HCT116 (cell line): Measurements from ENCODE around the gene KMT2B. TPM values are rescaled to one million over a fixed set of nuclear protein-coding genes. Genes with fewer than 3 reads are reported as not detected.

Experiments
- ATAC-seq: fragments of 200-7000 bp; cut with Tn5 transposase; 2 replicates; pipeline ENCODE4 v1.9.1; 2020; ENCODE audit warnings: mild to moderate bottlenecking, moderate library complexity
- BruUV-seq: library from RNA; stranded (reverse); fragments of 400-500 nt; replicated peaks from 2 replicates; lab custom pipeline; 2021; lab: Mats Ljungman, UMichigan
- CTCF ChIA-PET: fragments of 300-600 bp; sonication (Branson Sonifier 250); formaldehyde crosslinking; loops from one replicate; lab custom pipeline; 2021; ENCODE audit warnings: antibody characterized with exemption; lab: Charles Lee
- POLR2A ChIA-PET: fragments of 300-600, 350-600 bp; sonication (Branson Sonifier 250); formaldehyde crosslinking; loops from one replicate; lab custom pipeline; 2021; ENCODE audit warnings: antibody characterized with exemption; lab: Charles Lee
- RAD21 ChIA-PET, 2 experiments: fragments of 300-600 bp; sonication (Branson Sonifier 250); formaldehyde crosslinking; loops; one replicate each; lab custom pipeline; 2023; ENCODE audit warnings: low total read pairs in 2 of 2; ENCODE audit not compliant: uncharacterized antibody in 2 of 2, unreplicated experiment in 2 of 2, low non-redundant PET in 1 of 2; lab: Charles Lee
- DNase-seq: peaks from one replicate; pipeline ENCODE4 v3.0.0-alpha.2; 2010; ENCODE audit warnings: low read depth, low spot score
- H2AFZ ChIP-seq: fragments of 200-600 bp; shearing (Covaris generic), sonication (generic); 2 replicates; pipeline ENCODE4 v1.6.1; 2017; ENCODE audit warnings: low read depth, mixed run types, mixed read lengths, antibody characterized with exemption, low read length; ENCODE audit not compliant: poor library complexity, severe bottlenecking
- H3K27ac ChIP-seq: 2 replicates; pipeline ENCODE4 v1.5.1; 2012; ENCODE audit warnings: low read depth, low read length
- H3K27me3 ChIP-seq: fragments of 200-600 bp; sonication (generic); 2 replicates; pipeline ENCODE4 v1.6.1; 2016; ENCODE audit warnings: mixed run types, low read length, mixed read lengths; ENCODE audit not compliant: insufficient read depth
- H3K36me3 ChIP-seq, 2 experiments: fragments of 200-500 bp in 1 of 2; fragments of 200-600 bp in 1 of 2; sonication (Bioruptor generic) in 1 of 2; sonication (generic) in 1 of 2; 2 replicates each; pipeline versions ENCODE4 v1.5.1 to v1.6.1; 2014 to 2016; ENCODE audit warnings: low read length in 2 of 2, inconsistent platforms in 1 of 2, mixed read lengths in 1 of 2, mixed run types in 1 of 2; ENCODE audit not compliant: insufficient read depth in 2 of 2, control insufficient read depth in 1 of 2
- H3K4me1 ChIP-seq, 2 experiments: fragments of 200-600 bp in 1 of 2; sonication (generic) in 1 of 2; 2 replicates each; pipeline versions ENCODE4 v1.5.1 to v1.6.1; 2012 to 2017; ENCODE audit warnings: low read length in 2 of 2, inconsistent platforms in 1 of 2, mild to moderate bottlenecking in 1 of 2, mixed read lengths in 1 of 2, mixed run types in 1 of 2, moderate library complexity in 1 of 2; ENCODE audit not compliant: insufficient read depth in 2 of 2, control insufficient read depth in 1 of 2
- H3K4me2 ChIP-seq: fragments of 200-600 bp; sonication (generic); 2 replicates; pipeline ENCODE4 v1.6.1; 2017; ENCODE audit warnings: mixed run types, low read length, mixed read lengths
- H3K4me3 ChIP-seq, 2 experiments: fragments of 200-600 bp in 1 of 2; sonication (generic) in 1 of 2; replicated peaks in 1 of 2; 2 replicates each; pipeline ENCODE4 v1.5.1; 2011 to 2016; ENCODE audit warnings: low read length in 2 of 2, control low read depth in 1 of 2, low read depth in 1 of 2, mild to moderate bottlenecking in 1 of 2, mixed read lengths in 1 of 2, mixed run types in 1 of 2
- H3K79me2 ChIP-seq: fragments of 200-600 bp; sonication (generic); 2 replicates; pipeline ENCODE4 v1.6.1; 2017; ENCODE audit warnings: mild to moderate bottlenecking, mixed run types, low read length, moderate library complexity, mixed read lengths; ENCODE audit not compliant: insufficient read depth
- H3K9ac ChIP-seq: fragments of 200-600 bp; sonication (generic); 2 replicates; pipeline ENCODE4 v1.6.1; 2016; ENCODE audit warnings: low read length, mixed read lengths
- H3K9me2 ChIP-seq: fragments of 200-600 bp; sonication (generic), shearing (Covaris generic); 2 replicates; pipeline ENCODE4 v1.6.1; 2017; ENCODE audit warnings: mixed run types, mild to moderate bottlenecking, moderate library complexity; ENCODE audit not compliant: insufficient read depth
- H3K9me3 ChIP-seq, 2 experiments: fragments of 200-500 bp in 1 of 2; fragments of 200-600 bp in 1 of 2; sonication (Bioruptor generic) in 1 of 2; sonication (generic) in 1 of 2; 2 replicates each; pipeline ENCODE4 v1.6.1; 2014 to 2017; ENCODE audit warnings: low read length in 2 of 2, mixed read lengths in 2 of 2, inconsistent platforms in 1 of 2, low read depth in 1 of 2, mild to moderate bottlenecking in 1 of 2, mixed run types in 1 of 2, moderate library complexity in 1 of 2; ENCODE audit not compliant: control insufficient read depth in 1 of 2, insufficient read depth in 1 of 2
- H4K20me1 ChIP-seq: fragments of 200-600 bp; sonication (generic), shearing (Covaris generic); 2 replicates; pipeline ENCODE4 v1.6.1; 2017; ENCODE audit warnings: mixed run types, mild to moderate bottlenecking, moderate library complexity; ENCODE audit not compliant: insufficient read depth
- CEBPB ChIP-seq: IDR thresholded peaks from 2 replicates; pipeline ENCODE4 v1.6.1; 2012; ENCODE audit warnings: low read depth
- EZH2 ChIP-seq: fragments of 200-600 bp; sonication (generic); IDR thresholded peaks from 2 replicates; pipeline ENCODE4 v1.6.1; 2017; ENCODE audit warnings: antibody characterized with exemption, mixed run types
- REST ChIP-seq: IDR thresholded peaks from 2 replicates; pipeline ENCODE4 v1.6.1; 2012; ENCODE audit warnings: low read depth
- TCF7L2 ChIP-seq: IDR thresholded peaks from 2 replicates; pipeline ENCODE4 v1.7.0; 2011; ENCODE audit warnings: borderline replicate concordance, inconsistent platforms; ENCODE audit not compliant: insufficient read depth, insufficient read length; ENCODE audit errors: extremely low read depth
- ZBTB33 ChIP-seq: IDR thresholded peaks from 2 replicates; pipeline ENCODE4 v1.6.1; 2011; ENCODE audit warnings: mild to moderate bottlenecking, low read length, moderate library complexity; ENCODE audit not compliant: insufficient replicate concordance; ENCODE audit errors: extremely low read depth
- intact Hi-C: fragments of 100-400 bp; cut with micrococcal nuclease; formaldehyde crosslinking; loops from 2 replicates; pipeline ENCODE4 v1.10.0; 2022
- total RNA-seq: library from RNA; stranded (reverse); gene quantifications from one replicate; pipeline ENCODE4 v1.2.1, GENCODE V29; 2021; ENCODE audit not compliant: unreplicated experiment

The KMT2B gene
- total RNA-seq, 1 experiment from 2014 or later: 29.9 TPM

- intact Hi-C loops: no loop called here
- CTCF ChIA-PET: no interaction called here
- Histone ChIP-seq H3K27me3 (no peaks in the 10 kb centered on the region), H2AFZ (no peak overlapping the region), H3K4me2 (no peak overlapping the region), H3K4me1 (no peaks in the 10 kb centered on the region), H4K20me1 (no peaks in the 10 kb centered on the region), H3K79me2 (no peaks in the 10 kb centered on the region), H3K9me3 (no peaks in the 10 kb centered on the region), H3K9ac (no peak overlapping the region), H3K27ac (no peak overlapping the region), H3K36me3 (peaks cover 2 to 4% of the 10 kb centered on the region in 2 experiments; a peak in 2 of 4 replicates), H3K4me3 (no peak overlapping the region), H3K9me2 (no peaks in the 10 kb centered on the region)
- TF ChIP-seq TCF7L2 (no peak), EZH2 (no peak), REST (no peak), CEBPB (no peak), ZBTB33 (no peak)
- DNase-seq: no peak
- POLR2A ChIA-PET: interaction anchor here (0.6 to 1.3 kb wide), 2 partner anchors 12 to 18 kb away, joined by 3 to 4 read pairs; no protein-coding TSS in a partner anchor
- ATAC-seq: no peak
- BruUV-seq: no TSS peak
- RAD21 ChIA-PET: no interaction called here
These were observed 66.9 kb downstream of the KMT2B start for GRCh38 chr19:35784503-35785338.
